Heart right ventricle (tissue), 16 donors: Measurements from ENCODE around the gene ETV3L. TPM values are rescaled to one million over a fixed set of nuclear protein-coding genes. Genes with fewer than 3 reads are reported as not detected.

Source experiments
- ATAC-seq, 8 donors: fragments of 200-7000 bp; cut with Tn5 transposase; one replicate each; pipeline ENCODE4 v1.9.1; 2020; ENCODE audit warnings: mild to moderate bottlenecking in 8 of 8, moderate library complexity in 8 of 8, moderate number of reproducible peaks in 1 of 8
- DNase-seq, 2 donors: peaks; one replicate each; pipeline ENCODE4 v3.0.0-alpha.2; 2020
- H3K27ac ChIP-seq, 10 donors: fragments of 200-600 bp; sonication (generic) in 2 of 10; one replicate each; pipeline versions ENCODE4 v1.5.0 to v1.8.0; 2020 to 2022; ENCODE audit warnings: mild to moderate bottlenecking in 3 of 10
- H3K27me3 ChIP-seq, 7 donors: fragments of 200-600 bp; one replicate each; pipeline ENCODE4 v1.8.0; 2021 to 2022; ENCODE audit warnings: mild to moderate bottlenecking in 2 of 7
- H3K36me3 ChIP-seq, 9 donors: fragments of 200-600 bp; sonication (generic) in 1 of 9; one replicate each; pipeline versions ENCODE4 v1.5.0 to v1.8.0; 2020 to 2022; ENCODE audit warnings: mild to moderate bottlenecking in 2 of 9
- H3K4me1 ChIP-seq, 9 donors: fragments of 200-600 bp; sonication (generic) in 1 of 9; one replicate each; pipeline versions ENCODE4 v1.5.0 to v1.8.0; 2020 to 2022; ENCODE audit warnings: mild to moderate bottlenecking in 4 of 9
- H3K4me3 ChIP-seq, 10 donors: fragments of 200-600 bp; sonication (generic) in 2 of 10; one replicate each; pipeline versions ENCODE4 v1.5.0 to v1.8.0; 2020 to 2022; ENCODE audit warnings: mild to moderate bottlenecking in 7 of 10, moderate library complexity in 2 of 10
- H3K9me3 ChIP-seq, 11 donors: fragments of 200-600 bp in 10 of 11; sonication (generic) in 2 of 11; one replicate each; pipeline versions ENCODE4 v1.5.0 to v1.8.0; 2013 to 2022; ENCODE audit warnings: mild to moderate bottlenecking in 2 of 11, control low read depth in 1 of 11, moderate library complexity in 1 of 11
- WGBS, 2 donors: extraction: QIAGEN DNeasy Blood & Tissue Kit; methylation state at CpG; one replicate each; pipeline ENCODE4 v1.1.7; 2013; ENCODE audit warnings: inconsistent platforms in 1 of 2; 5-methylcytosine and 5-hydroxymethylcytosine counted together
- intact Hi-C, 10 donors: fragments of 100-400 bp; cut with DNase I; formaldehyde crosslinking; loops; one replicate each; pipeline versions ENCODE4 v1.11.1 to v1.14.2; 2022
- polyA plus RNA-seq, 2 donors: library from polyadenylated mRNA; stranded (reverse); fragments of 200-250 nt; gene quantifications; one replicate each; pipeline ENCODE4 v1.2.3, GENCODE V29; 2013
- total RNA-seq, 10 donors: library from RNA; stranded (reverse); fragmentation: NEBNext Ultra II Directional in 3 of 10; extraction: Animal tissue kit (Norgen Biotek cat#: 25700) in 3 of 10; gene quantifications; one replicate each; pipeline versions ENCODE4 v1.2.1 to v1.2.4, GENCODE V29; 2021 to 2023
- TF ChIP-seq, protein P1 (sequence below), 9 donors: fragments of 200-600 bp; sonication (generic) in 2 of 9; IDR thresholded peaks; one replicate each; pipeline versions ENCODE4 v1.5.0 to v1.8.0; 2021 to 2022; ENCODE audit warnings: antibody characterized with exemption in 9 of 9, mild to moderate bottlenecking in 5 of 9, moderate library complexity in 1 of 9
- donor health status: Arrhythmogenic right ventricular cardiomyopathy.
- donor health status: ischemic (EF 13 %, LVEDD 7.1; RV severe dilation, severe dysfunction).
- donor health status: healthy with polysubstance abuse.
- donor health status: DM: no; HTN: yes; CAD: no.
- donor health status: DM: no; HTN: no; CAD: no.
- donor health status: ischemic (EF 25% LVEDD 6.9; RV normal size, moderate dysfunction).
- donor health status: ischemic (EF 25% LVEDD 5.7; RV mildly dilated, moderate dysfunction).
- donor health status: healthy.
- donor health status: DM: yes; HTN: yes; CAD: no.
- donor health status: Ischemic cardiomyopathy.
- donor health status: ischemic (EF 35%, LVEDD 5.7; RV mildly dilated, moderate dysfunction).
- donor health status: nonischemic (EF 11% LVEDD 7.7; RV severe dilation, severe dysfunction).
- donor health status: DM: yes; HTN: yes; CAD: no.
- donor health status: PGD.
- donor health status: ischemic (EF 29% LVEDD 5.4; RV normal size, mild dysfunction).
- donor health status: nonischemic (EF 23%, LVEDD 6.1; RV moderate dilation, normal function).

ETV3L gene
- total and polyA plus RNA-seq, 12 donors: not detected

DNA sequence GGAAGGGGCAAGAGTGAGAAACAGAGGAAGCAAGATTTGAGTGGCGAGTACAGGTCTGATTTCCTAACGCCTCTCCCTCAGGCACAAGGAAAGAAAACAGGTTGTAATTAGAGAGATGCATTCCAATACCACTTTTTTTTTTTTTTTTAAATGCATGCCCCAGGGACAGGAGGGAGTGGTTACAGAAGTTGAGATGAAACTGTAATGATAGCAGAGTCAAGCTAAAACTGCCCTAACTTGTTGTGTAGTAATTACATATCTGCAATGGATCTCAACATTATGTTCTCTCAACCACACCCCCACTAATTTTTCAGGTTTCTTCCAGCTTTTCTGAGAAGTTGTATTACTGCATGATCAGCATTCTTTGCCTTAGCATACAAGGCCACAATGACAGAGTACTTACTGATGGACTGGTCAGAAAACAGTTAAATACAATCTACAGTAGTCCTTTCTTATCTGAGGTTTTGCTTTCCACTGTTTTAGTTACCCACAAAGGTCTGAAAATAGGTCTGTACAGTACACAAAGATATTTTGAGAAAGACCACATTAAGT lies 33.1 kb upstream of the ETV3L start:
- H3K4me1 ChIP-seq: peaks cover 5 to 38% (median 27%) of the 10 kb centered on the region in 9 donors
- H3K27ac ChIP-seq: no peak overlapping the region
- H3K36me3 ChIP-seq: peaks cover 0 to 86% (median 65%) of the 10 kb centered on the region in 9 donors
- no peak for ATAC-seq
- H3K4me3 ChIP-seq: no peak overlapping the region
- TF ChIP-seq, protein P1, sequence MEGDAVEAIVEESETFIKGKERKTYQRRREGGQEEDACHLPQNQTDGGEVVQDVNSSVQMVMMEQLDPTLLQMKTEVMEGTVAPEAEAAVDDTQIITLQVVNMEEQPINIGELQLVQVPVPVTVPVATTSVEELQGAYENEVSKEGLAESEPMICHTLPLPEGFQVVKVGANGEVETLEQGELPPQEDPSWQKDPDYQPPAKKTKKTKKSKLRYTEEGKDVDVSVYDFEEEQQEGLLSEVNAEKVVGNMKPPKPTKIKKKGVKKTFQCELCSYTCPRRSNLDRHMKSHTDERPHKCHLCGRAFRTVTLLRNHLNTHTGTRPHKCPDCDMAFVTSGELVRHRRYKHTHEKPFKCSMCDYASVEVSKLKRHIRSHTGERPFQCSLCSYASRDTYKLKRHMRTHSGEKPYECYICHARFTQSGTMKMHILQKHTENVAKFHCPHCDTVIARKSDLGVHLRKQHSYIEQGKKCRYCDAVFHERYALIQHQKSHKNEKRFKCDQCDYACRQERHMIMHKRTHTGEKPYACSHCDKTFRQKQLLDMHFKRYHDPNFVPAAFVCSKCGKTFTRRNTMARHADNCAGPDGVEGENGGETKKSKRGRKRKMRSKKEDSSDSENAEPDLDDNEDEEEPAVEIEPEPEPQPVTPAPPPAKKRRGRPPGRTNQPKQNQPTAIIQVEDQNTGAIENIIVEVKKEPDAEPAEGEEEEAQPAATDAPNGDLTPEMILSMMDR (IDR thresholded peaks at IDR 0.05): no peak
- DNase-seq: no peak
- H3K9me3 ChIP-seq: no peaks in the 10 kb centered on the region
- no peaks in the 10 kb centered on the region for H3K27me3 ChIP-seq
- 53 to 82% methylated on average over 2 of the region's 2 CpGs for WGBS, 2 donors
- intact Hi-C loops: no loop called here

DNA sequence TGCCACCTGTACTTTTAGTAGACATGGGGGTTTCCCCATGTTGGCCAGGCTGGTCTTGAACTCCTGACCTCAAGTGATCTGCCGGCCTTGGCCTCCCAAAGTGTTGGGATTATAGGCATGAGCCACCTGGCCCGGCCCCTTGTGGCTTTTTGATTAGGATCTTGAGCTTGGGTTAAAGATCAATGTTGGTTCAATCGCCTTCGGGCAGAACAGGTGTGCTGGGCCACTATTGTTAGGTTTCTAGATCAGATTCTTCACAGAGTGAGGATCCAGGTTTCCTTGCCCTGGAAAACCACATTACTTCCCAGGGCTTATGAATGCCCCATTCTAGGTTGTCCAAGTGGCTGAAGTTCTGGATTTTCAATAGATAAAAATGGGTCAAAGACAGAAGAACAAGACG lies 32.5 kb upstream of the ETV3L start:
- Histone ChIP-seq H3K27me3 (no peaks in the 10 kb centered on the region), H3K9me3 (no peaks in the 10 kb centered on the region), H3K27ac (no peak overlapping the region), H3K4me1 (peaks cover 5 to 36% (median 25%) of the 10 kb centered on the region in 9 donors), H3K4me3 (no peak overlapping the region), H3K36me3 (peaks cover 0 to 92% (median 66%) of the 10 kb centered on the region in 9 donors)
- no peak for ATAC-seq
- TF ChIP-seq, protein P1 (IDR thresholded peaks at IDR 0.05): no peak
- no peak for DNase-seq
- WGBS, 2 donors: 91 to 94% methylated on average over 5 of the region's 5 CpGs
- intact Hi-C loops: no loop called here

DNA sequence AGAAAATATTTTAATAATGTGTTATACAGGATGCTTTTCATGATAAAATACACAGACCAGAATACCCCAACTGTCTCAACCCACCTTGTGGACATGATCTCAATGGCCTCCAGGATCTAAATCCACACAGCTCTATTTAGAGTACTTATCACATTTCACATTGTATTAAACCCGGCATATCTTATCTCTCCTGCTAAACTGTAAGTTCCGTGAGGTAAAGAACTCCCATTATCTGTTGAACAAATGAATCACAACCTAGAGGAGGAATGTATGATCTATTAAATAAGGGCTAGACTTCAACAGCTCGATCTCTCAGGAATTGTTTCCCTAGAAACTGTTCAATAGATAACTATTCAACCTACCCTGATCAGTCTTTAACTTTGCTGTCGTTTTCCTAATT lies 31.7 kb upstream of the ETV3L start:
- Histone ChIP-seq H3K4me3 (no peak overlapping the region), H3K9me3 (no peaks in the 10 kb centered on the region), H3K36me3 (peaks cover 0 to 100% (median 66%) of the 10 kb centered on the region in 9 donors), H3K27me3 (no peaks in the 10 kb centered on the region), H3K27ac (no peak overlapping the region), H3K4me1 (peaks cover 0 to 28% (median 17%) of the 10 kb centered on the region in 9 donors)
- DNase-seq (no peak), ATAC-seq (no peak)
- WGBS, 2 donors: 44 to 53% methylated on average over 4 of the region's 4 CpGs
- intact Hi-C loops: no loop called here
- TF ChIP-seq, protein P1 (IDR thresholded peaks at IDR 0.05): no peak

DNA sequence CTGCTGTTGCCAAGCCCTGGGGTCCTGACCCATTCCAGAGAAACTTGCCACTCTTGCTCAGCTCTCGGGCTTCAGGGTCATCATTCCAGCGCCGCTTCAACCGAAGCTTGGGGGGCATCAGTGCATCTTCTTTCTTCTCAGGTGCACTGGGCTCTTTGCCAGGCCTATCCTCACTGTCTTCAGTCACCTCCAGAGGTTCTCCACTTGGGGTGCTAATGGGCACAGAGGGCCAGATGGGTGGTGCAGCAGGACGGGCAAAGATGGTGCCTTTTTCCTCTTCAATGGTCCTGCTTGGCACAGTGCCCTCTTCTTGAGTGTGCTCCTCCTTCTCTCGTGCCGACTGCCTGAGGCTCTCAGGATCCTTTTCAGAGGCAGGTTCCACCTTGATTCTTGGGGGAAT lies 25.2 kb upstream of the ETV3L start:
- peaks cover 0 to 89% (median 22%) of the 10 kb centered on the region in 9 donors for H3K36me3 ChIP-seq

More for the DNA sequence above, 25.2 kb upstream of the ETV3L start:
- H3K9me3 ChIP-seq: no peaks in the 10 kb centered on the region
- intact Hi-C loops: no loop called here
- peaks cover 0 to 11% (median 0%) of the 10 kb centered on the region in 9 donors for H3K4me1 ChIP-seq
- no peaks in the 10 kb centered on the region for H3K27me3 ChIP-seq
- 84 to 86% methylated on average over 7 of the region's 7 CpGs for whole genome bisulfite sequencing, 2 donors
- TF ChIP-seq, protein P1 (IDR thresholded peaks at IDR 0.05): no peak
- H3K27ac ChIP-seq: no peak overlapping the region
- no peak for DNase-seq
- no peak for ATAC-seq
- no peak overlapping the region for H3K4me3 ChIP-seq
